NCI-H82 treated with DMSO at 0.1 percent for 48 hours (cell line): ENCODE measurements around the gene BST2.

Experiments used
- DNase-seq: peaks from one replicate; lab custom pipeline; 2025; ENCODE audit not compliant: unreplicated experiment; lab: John Stamatoyannopoulos, UW

Gene BST2

GRCh38 chr19:17405250-17406045, at the start of gene BST2:
Gene BST2, minus strand, starts transcription at chr19:17405630. Its CDS starts 55 bp downstream, at chr19:17405575.
- DNase-seq: peak; percentile 28

- DNase-seq: peak; percentile 54
Measured at GRCh38 chr19:17454576-17455071, 49.2 kb upstream of the BST2 start.

- no peak for DNase-seq
Measured at GRCh38 chr19:17451820-17452219, 46.4 kb upstream of the BST2 start.

- DNase-seq: no peak
Measured at GRCh38 chr19:17450264-17451075, 45.0 kb upstream of the BST2 start.

GRCh38 chr19:17448131-17448967, 42.9 kb upstream of the BST2 start, which contains the start of gene TMEM221:
Gene TMEM221, minus strand, starts transcription at chr19:17448668. Its CDS starts 206 bp downstream, at chr19:17448462.
- DNase-seq: no peak

GRCh38 chr19:17447704-17448130, 42.3 kb upstream of the BST2 start:
- DNase-seq: no peak

- no peak for DNase-seq
Measured at GRCh38 chr19:17445526-17446165, 40.2 kb upstream of the BST2 start.

GRCh38 chr19:17441241-17442021, 36.0 kb upstream of the BST2 start:
- peak; percentile 42 for DNase-seq

GRCh38 chr19:17436874-17437267, 31.4 kb upstream of the BST2 start:
- DNase-seq: no peak

- no peak for DNase-seq
Measured at GRCh38 chr19:17436094-17436873, 30.9 kb upstream of the BST2 start.

- DNase-seq: no peak
Measured at GRCh38 chr19:17435218-17435617, 29.8 kb upstream of the BST2 start.

GRCh38 chr19:17431417-17431816, 26.0 kb upstream of the BST2 start:
- no peak for DNase-seq

- no peak for DNase-seq
Measured at GRCh38 chr19:17429641-17430113, 24.2 kb upstream of the BST2 start.

- DNase-seq: peak; percentile 77
Measured at GRCh38 chr19:17424743-17425365, 19.4 kb upstream of the BST2 start.

- no peak for DNase-seq
Measured at GRCh38 chr19:17423429-17424208, 18.2 kb upstream of the BST2 start.

- no peak for DNase-seq
Measured at GRCh38 chr19:17421942-17422341, 16.5 kb upstream of the BST2 start.

- DNase-seq: no peak
Measured at GRCh38 chr19:17420475-17420924, 15.1 kb upstream of the BST2 start.
